ENCODE data around the gene AP4M1. TPM values are rescaled to one million over a fixed set of nuclear protein-coding genes. Genes with fewer than 3 reads are reported as not detected.

The AP4M1 gene
- total and polyA plus RNA-seq, 9 of the 15 experiments (the other 6 are each of a cell fraction or from before 2014, with no cell fraction given), result 1.3 to 30.9 (median 14.1) TPM

DNA sequence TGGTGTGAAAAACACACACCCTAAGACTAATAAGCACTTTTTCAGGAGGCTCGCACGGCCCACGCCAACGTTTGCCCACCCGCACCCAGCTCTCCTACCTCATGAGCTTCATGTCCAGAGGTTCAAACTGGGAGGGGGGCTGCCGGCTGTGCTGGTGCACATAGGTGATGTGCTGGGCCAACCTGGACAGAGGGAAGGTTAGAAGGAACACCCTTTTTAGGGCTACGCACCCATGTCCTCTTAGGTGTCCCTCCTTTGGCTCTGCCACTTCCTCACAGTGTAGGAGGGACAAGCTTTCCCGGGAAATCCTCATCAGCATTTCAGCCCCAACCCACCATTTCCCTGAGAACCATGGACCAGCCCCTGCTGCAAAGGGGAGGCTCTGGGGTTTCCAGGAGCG is 6.2 kb upstream of the AP4M1 start (continued):
- TF ChIP-seq ZBTB34 (CRISPR knock-in tag; IDR thresholded peaks at IDR 0.05) (no peak), NBN (IDR thresholded peaks at IDR 0.05; ENCODE audit: low read depth) (no peak), ZNF76 (CRISPR knock-in tag; IDR thresholded peaks at IDR 0.05; ENCODE audit: borderline replicate concordance) (no peak), MYBL2 (IDR thresholded peaks at IDR 0.05; ENCODE audit: low read depth) (no peak), MYBL2 (CRISPR knock-in tag; IDR thresholded peaks at IDR 0.05; ENCODE audit: borderline replicate concordance) (no peak), ZNF253 (CRISPR knock-in tag; conservative IDR thresholded peaks at IDR 0.05) (no peak), ARHGAP35 (IDR thresholded peaks at IDR 0.05; ENCODE audit: partially characterized antibody) (no peak), ZNF280A (IDR thresholded peaks at IDR 0.05; ENCODE audit: low read depth, partially characterized antibody) (no peak), RB1 (IDR thresholded peaks at IDR 0.05; ENCODE audit: low read depth) (no peak), POLR2AphosphoS2 (IDR thresholded peaks at IDR 0.05; ENCODE audit: low read length) (peak; percentile 82), BDP1 (IDR thresholded peaks at IDR 0.05; ENCODE audit: insufficient read depth, insufficient read length) (no peak), BCL6 (CRISPR knock-in tag; IDR thresholded peaks at IDR 0.05) (no peak), POLR2AphosphoS5 (IDR thresholded peaks at IDR 0.05; ENCODE audit: control insufficient read depth, insufficient read depth, low read depth, low read length) (peak; percentile 63; the same call in 1 of the 2 replicates), POLR2H (tag; IDR thresholded peaks at IDR 0.05; ENCODE audit: low read depth) (no peak), THRAP3 (IDR thresholded peaks at IDR 0.05; ENCODE audit: borderline replicate concordance) (no peak), PML (IDR thresholded peaks at IDR 0.05; ENCODE audit: low read length) (peak; percentile 45; the same call in 1 of the 2 replicates), CBX8 (IDR thresholded peaks at IDR 0.05; ENCODE audit: borderline replicate concordance, extremely low read depth, low read depth, low read length, poor library complexity, severe bottlenecking) (no peak), ZNF79 (CRISPR knock-in tag; IDR thresholded peaks at IDR 0.05; ENCODE audit: low read depth) (no peak), FUS (optimal IDR thresholded peaks at IDR 0.05; ENCODE audit: low read depth, low read length) (no peak), PTRF (tag; IDR thresholded peaks at IDR 0.05) (no peak)
- TF ChIP-seq, protein P1, sequence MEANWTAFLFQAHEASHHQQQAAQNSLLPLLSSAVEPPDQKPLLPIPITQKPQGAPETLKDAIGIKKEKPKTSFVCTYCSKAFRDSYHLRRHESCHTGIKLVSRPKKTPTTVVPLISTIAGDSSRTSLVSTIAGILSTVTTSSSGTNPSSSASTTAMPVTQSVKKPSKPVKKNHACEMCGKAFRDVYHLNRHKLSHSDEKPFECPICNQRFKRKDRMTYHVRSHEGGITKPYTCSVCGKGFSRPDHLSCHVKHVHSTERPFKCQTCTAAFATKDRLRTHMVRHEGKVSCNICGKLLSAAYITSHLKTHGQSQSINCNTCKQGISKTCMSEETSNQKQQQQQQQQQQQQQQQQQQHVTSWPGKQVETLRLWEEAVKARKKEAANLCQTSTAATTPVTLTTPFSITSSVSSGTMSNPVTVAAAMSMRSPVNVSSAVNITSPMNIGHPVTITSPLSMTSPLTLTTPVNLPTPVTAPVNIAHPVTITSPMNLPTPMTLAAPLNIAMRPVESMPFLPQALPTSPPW (CRISPR knock-in tag; IDR thresholded peaks at IDR 0.05), result no peak
- TF ChIP-seq, protein P2, sequence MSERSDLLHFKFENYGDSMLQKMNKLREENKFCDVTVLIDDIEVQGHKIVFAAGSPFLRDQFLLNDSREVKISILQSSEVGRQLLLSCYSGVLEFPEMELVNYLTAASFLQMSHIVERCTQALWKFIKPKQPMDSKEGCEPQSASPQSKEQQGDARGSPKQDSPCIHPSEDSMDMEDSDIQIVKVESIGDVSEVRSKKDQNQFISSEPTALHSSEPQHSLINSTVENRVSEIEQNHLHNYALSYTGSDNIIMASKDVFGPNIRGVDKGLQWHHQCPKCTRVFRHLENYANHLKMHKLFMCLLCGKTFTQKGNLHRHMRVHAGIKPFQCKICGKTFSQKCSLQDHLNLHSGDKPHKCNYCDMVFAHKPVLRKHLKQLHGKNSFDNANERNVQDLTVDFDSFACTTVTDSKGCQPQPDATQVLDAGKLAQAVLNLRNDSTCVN (CRISPR knock-in tag; IDR thresholded peaks at IDR 0.05), result no peak
- TF ChIP-seq, protein P3, sequence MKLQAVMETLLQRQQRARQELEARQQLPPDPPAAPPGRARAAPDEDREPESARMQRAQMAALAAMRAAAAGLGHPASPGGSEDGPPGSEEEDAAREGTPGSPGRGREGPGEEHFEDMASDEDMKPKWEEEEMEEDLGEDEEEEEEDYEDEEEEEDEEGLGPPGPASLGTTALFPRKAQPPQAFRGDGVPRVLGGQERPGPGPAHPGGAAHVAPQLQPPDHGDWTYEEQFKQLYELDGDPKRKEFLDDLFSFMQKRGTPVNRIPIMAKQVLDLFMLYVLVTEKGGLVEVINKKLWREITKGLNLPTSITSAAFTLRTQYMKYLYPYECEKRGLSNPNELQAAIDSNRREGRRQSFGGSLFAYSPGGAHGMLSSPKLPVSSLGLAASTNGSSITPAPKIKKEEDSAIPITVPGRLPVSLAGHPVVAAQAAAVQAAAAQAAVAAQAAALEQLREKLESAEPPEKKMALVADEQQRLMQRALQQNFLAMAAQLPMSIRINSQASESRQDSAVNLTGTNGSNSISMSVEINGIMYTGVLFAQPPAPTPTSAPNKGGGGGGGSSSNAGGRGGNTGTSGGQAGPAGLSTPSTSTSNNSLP (IDR thresholded peaks at IDR 0.05; ENCODE audit: borderline replicate concordance, low read depth, low read length), result no peak

Measured in K562 (cell line).